ENCODE results near the gene CACNG1. TPM values are rescaled to one million over a fixed set of nuclear protein-coding genes. Genes with fewer than 3 reads are reported as not detected.

Gene CACNG1
- polyA plus RNA-seq, 3 donors: not detected

- Histone ChIP-seq H3K4me1 (ENCODE audit: control insufficient read depth in 1 of 2, insufficient read depth in 2 of 2, low read length in 2 of 2) (no peaks in the 10 kb centered on the region), H3K79me2 (ENCODE audit: insufficient read depth, low read length) (no peaks in the 10 kb centered on the region), H3K9me3 (replicated peaks in 1 of 2; ENCODE audit: control insufficient read depth in 1 of 2, insufficient read depth in 1 of 2, low read length in 2 of 2) (no peaks in the 10 kb centered on the region), H3K36me3 (replicated peaks in 1 of 2; ENCODE audit: control insufficient read depth in 1 of 2, insufficient read depth in 2 of 2, low read length in 2 of 2) (no peaks in the 10 kb centered on the region), H3K9ac (ENCODE audit: insufficient read depth, low read length, poor library complexity, severe bottlenecking) (no peak overlapping the region), H3K27me3 (ENCODE audit: control insufficient read depth in 2 of 2, insufficient read depth in 2 of 2, low read length in 2 of 2) (no peaks in the 10 kb centered on the region), H2AFZ (ENCODE audit: insufficient read depth, low read depth, low read length, poor library complexity, severe bottlenecking) (no peak overlapping the region), H4K20me1 (ENCODE audit: insufficient read depth, low read length) (no peaks in the 10 kb centered on the region), H3K27ac (ENCODE audit: low read depth in 1 of 2, low read length in 2 of 2) (no peak overlapping the region), H3K4me2 (replicated peaks; ENCODE audit: extremely low read depth, low read length, poor library complexity, severe bottlenecking) (no peak overlapping the region), H3K4me3 (replicated peaks in 1 of 3; ENCODE audit: low read depth in 2 of 3, low read length in 3 of 3) (no peak overlapping the region)
- no peaks in the 10 kb centered on the region for H3K36me3 Mint-ChIP-seq
- H3K4me1 Mint-ChIP-seq: no peaks in the 10 kb centered on the region
- TF ChIP-seq CTCF (IDR thresholded peaks at IDR 0.05): no peak
- no peak overlapping the region for H3K4me3 Mint-ChIP-seq
- peaks cover 0 to 2% (median 0%) of the 10 kb centered on the region in 7 donors for H3K9me3 Mint-ChIP-seq
- intact Hi-C loops (cut with micrococcal nuclease): no loop called here
- peaks cover 4 to 18% (median 9%) of the 10 kb centered on the region in 3 donors for H3K27me3 Mint-ChIP-seq (ENCODE audit: low read depth in 3 of 3)
- WGBS (ENCODE audit: insufficient coverage): 94% methylated on average over 11 of the region's 14 CpGs
- no peak for DNase-seq
- H3K27ac Mint-ChIP-seq: peak overlapping the region in 1 of 7 donors; percentile 13
These were observed 26.4 kb upstream of the CACNG1 start for GRCh38 chr17:67017910-67018309.

DNA sequence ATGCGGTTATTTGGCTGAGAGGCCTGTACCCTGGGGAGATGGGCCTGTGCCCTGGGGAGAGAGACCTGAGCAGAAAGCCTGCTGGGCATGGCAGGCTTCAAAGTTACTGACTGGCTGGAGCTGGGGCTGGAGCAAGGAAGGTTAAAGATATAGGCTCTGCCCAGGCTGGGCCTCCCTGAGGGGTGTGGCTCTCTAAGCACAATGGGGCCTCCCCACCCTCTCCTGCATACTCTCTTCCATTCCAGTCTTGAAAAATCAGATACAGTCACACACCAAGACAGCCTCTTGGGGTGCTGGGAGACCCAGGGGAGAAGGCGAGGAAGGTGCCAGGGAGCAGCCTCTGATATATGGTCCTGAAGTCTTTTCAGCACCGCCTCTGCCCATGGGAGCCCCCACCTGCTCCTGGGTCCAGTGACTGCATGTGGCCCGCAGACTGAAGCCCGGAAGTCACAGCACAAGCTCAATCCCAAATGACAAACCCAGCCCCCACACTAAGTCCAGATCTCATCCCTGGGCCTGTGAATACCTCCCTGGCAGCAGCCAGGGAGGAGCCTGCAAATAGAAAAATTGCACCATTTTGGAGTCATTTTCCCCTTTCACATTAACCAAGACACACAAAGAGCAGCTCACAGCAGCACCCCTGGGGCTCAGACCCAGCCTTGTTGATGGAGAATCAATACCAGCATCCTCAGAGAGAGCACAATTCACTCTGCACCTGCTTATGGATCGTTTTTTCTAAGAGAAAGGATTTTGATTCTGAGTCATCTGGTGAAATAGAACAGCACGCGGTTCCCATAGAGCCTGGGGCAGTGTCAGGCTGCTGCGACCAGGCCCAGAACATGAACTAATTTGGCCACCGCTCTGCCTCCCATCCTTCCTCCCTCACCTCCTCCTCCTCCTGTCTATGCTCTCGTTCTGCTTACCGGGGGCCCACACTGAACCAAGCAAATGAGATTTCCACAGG is 25.6 kb upstream of the CACNG1 start:
- Histone ChIP-seq H3K4me1 (ENCODE audit: control insufficient read depth in 1 of 2, insufficient read depth in 2 of 2, low read length in 2 of 2) (no peaks in the 10 kb centered on the region), H3K9ac (ENCODE audit: insufficient read depth, low read length, poor library complexity, severe bottlenecking) (no peak overlapping the region), H2AFZ (ENCODE audit: insufficient read depth, low read depth, low read length, poor library complexity, severe bottlenecking) (no peak overlapping the region), H3K36me3 (replicated peaks in 1 of 2; ENCODE audit: control insufficient read depth in 1 of 2, insufficient read depth in 2 of 2, low read length in 2 of 2) (no peaks in the 10 kb centered on the region), H3K4me3 (replicated peaks in 1 of 3; ENCODE audit: low read depth in 2 of 3, low read length in 3 of 3) (no peak overlapping the region), H3K27me3 (ENCODE audit: control insufficient read depth in 2 of 2, insufficient read depth in 2 of 2, low read length in 2 of 2) (no peaks in the 10 kb centered on the region), H3K4me2 (replicated peaks; ENCODE audit: extremely low read depth, low read length, poor library complexity, severe bottlenecking) (no peak overlapping the region), H3K9me3 (replicated peaks in 1 of 2; ENCODE audit: control insufficient read depth in 1 of 2, insufficient read depth in 1 of 2, low read length in 2 of 2) (no peaks in the 10 kb centered on the region), H3K27ac (ENCODE audit: low read depth in 1 of 2, low read length in 2 of 2) (no peak overlapping the region), H3K79me2 (ENCODE audit: insufficient read depth, low read length) (no peaks in the 10 kb centered on the region), H4K20me1 (ENCODE audit: insufficient read depth, low read length) (no peaks in the 10 kb centered on the region)
- H3K27me3 Mint-ChIP-seq (ENCODE audit: low read depth in 3 of 3): peaks cover 4 to 15% (median 9%) of the 10 kb centered on the region in 3 donors
- no peaks in the 10 kb centered on the region for H3K4me1 Mint-ChIP-seq
- no peaks in the 10 kb centered on the region for H3K36me3 Mint-ChIP-seq
- peaks cover 0 to 2% (median 0%) of the 10 kb centered on the region in 7 donors for H3K9me3 Mint-ChIP-seq
- no peak overlapping the region for H3K4me3 Mint-ChIP-seq
- intact Hi-C loops (cut with micrococcal nuclease): no loop called here
- TF ChIP-seq CTCF (IDR thresholded peaks at IDR 0.05): no peak
- DNase-seq: no peak
- no peak overlapping the region for H3K27ac Mint-ChIP-seq
- WGBS (ENCODE audit: insufficient coverage): 100% methylated on average over 9 of the region's 12 CpGs

All from CD14-positive monocyte (primary cell).